Smooth muscle cell (in vitro differentiated cells): Measurements from ENCODE around the gene MPZL2. TPM values are rescaled to one million over a fixed set of nuclear protein-coding genes. Genes with fewer than 3 reads are reported as not detected.

Experiments
- DNase-seq: peaks from one replicate; lab custom pipeline; 2025; ENCODE audit not compliant: unreplicated experiment; lab: John Stamatoyannopoulos, UW
- H2AFZ ChIP-seq: fragments of 200-600 bp; sonication (generic); 2 replicates; pipeline ENCODE4 v1.6.0; 2016; ENCODE audit warnings: antibody characterized with exemption, low read depth, mild to moderate bottlenecking
- H3F3A ChIP-seq: fragments of 200-600 bp; sonication (generic); 2 replicates; pipeline ENCODE4 v1.6.0; 2017; ENCODE audit warnings: antibody characterized with exemption, low read depth
- H3K27ac ChIP-seq: fragments of 200-600 bp; sonication (generic); 2 replicates; pipeline ENCODE4 v1.5.1; 2016; ENCODE audit warnings: low read depth, mild to moderate bottlenecking
- H3K27me3 ChIP-seq: fragments of 200-600 bp; sonication (generic); 2 replicates; pipeline ENCODE4 v1.6.1; 2016; ENCODE audit warnings: low read depth, mild to moderate bottlenecking
- H3K36me3 ChIP-seq: fragments of 200-600 bp; sonication (generic); 2 replicates; pipeline ENCODE4 v1.5.1; 2016; ENCODE audit warnings: low read depth
- H3K4me1 ChIP-seq: fragments of 200-600 bp; sonication (generic); 2 replicates; pipeline ENCODE4 v1.5.1; 2016; ENCODE audit warnings: low read depth
- H3K4me2 ChIP-seq: fragments of 200-600 bp; sonication (generic); 2 replicates; pipeline ENCODE4 v1.6.0; 2016; ENCODE audit warnings: mild to moderate bottlenecking
- H3K4me3 ChIP-seq: fragments of 200-600 bp; sonication (generic); 2 replicates; pipeline ENCODE4 v1.5.1; 2016; ENCODE audit warnings: mild to moderate bottlenecking
- H3K79me2 ChIP-seq: fragments of 200-600 bp; sonication (generic); 2 replicates; pipeline ENCODE4 v1.6.0; 2016; ENCODE audit warnings: low read depth, mild to moderate bottlenecking
- H3K9ac ChIP-seq: fragments of 200-600 bp; sonication (generic); 2 replicates; pipeline ENCODE4 v1.6.0; 2016; ENCODE audit warnings: low read depth
- H3K9me3 ChIP-seq: fragments of 200-600 bp; sonication (generic); replicated peaks from 2 replicates; pipeline ENCODE4 v1.5.1; 2016; ENCODE audit warnings: low read depth
- H4K20me1 ChIP-seq: fragments of 200-600 bp; sonication (generic); 2 replicates; pipeline ENCODE4 v1.6.0; 2016; ENCODE audit warnings: low read depth
- CTCF ChIP-seq: fragments of 200-600 bp; sonication (generic); IDR thresholded peaks from 2 replicates; pipeline ENCODE4 v1.5.1; 2017; ENCODE audit warnings: borderline replicate concordance, mild to moderate bottlenecking, antibody characterized with exemption; ENCODE audit not compliant: insufficient read depth, poor library complexity, severe bottlenecking
- WGBS: methylation state at CpG from one replicate; pipeline ENCODE4 v1.1.7; 2016; ENCODE audit warnings: low lambda C conversion rate; 5-methylcytosine and 5-hydroxymethylcytosine counted together
- polyA plus RNA-seq: library from polyadenylated mRNA; unstranded; fragments of >200 nt; fragmentation: Nextera tagmentation; extraction: Ambion mirVana; gene quantifications from 2 replicates; pipeline ENCODE4 v1.2.1, GENCODE V29; 2016
- total RNA-seq: library from RNA; depleted of rRNA; stranded (reverse); fragments of >200 nt; gene quantifications from 2 replicates; pipeline ENCODE4 v1.2.3, GENCODE V29; 2014

The MPZL2 gene
- total and polyA plus RNA-seq, 2 experiments from 2014 or later, result 5.5 to 53.9 TPM

DNA sequence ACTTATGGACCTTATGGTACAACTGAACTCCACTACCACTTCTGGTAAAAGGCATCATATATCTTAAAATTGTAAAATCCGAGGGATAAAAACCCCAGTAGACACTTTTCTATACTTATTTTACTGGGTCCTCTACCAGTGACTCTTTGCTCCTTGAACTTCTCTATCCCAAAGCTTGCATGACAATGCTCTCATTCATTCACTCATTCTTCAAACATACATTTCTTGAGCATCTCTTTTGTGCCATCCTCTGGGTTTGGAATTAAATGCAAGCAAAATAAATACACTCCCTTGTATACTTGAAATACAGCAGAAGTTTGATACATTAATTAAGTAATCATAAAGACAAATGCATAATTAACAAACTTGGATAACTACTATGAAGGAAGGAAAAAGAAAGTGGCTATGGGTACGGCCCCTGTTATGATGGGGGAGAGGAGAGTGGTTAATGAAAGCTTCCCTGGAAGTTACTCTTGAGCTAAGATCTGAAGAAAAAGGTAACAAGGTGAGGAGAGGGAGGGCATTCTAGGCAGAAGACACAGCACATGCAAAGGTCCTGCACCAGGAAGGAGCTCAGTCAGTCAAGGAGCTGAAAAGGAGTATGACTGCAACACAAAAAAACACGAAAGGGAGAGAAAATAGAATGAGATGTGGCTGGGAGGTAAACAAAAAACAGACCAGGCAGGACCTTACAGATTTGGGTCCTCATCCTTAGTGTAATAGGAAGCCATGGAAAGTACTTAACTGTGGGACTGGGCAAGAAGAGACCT lies 19.9 kb downstream of the MPZL2 start:
- Histone ChIP-seq H3K79me2 (no peaks in the 10 kb centered on the region), H3F3A (no peaks in the 10 kb centered on the region), H3K27ac (no peak overlapping the region), H3K36me3 (no peaks in the 10 kb centered on the region), H2AFZ (no peak overlapping the region), H4K20me1 (no peaks in the 10 kb centered on the region), H3K9ac (no peak overlapping the region), H3K9me3 (no peaks in the 10 kb centered on the region), H3K4me2 (no peak overlapping the region), H3K27me3 (peaks cover 63% of the 10 kb centered on the region), H3K4me3 (no peak overlapping the region), H3K4me1 (no peaks in the 10 kb centered on the region)
- DNase-seq, result no peak
- WGBS, result 59% methylated on average over 3 of the region's 3 CpGs
- no peak for TF ChIP-seq CTCF

GRCh38 chr11:118243161-118243560 lies 20.9 kb downstream of the MPZL2 start:
- Histone ChIP-seq H3K4me1 (no peaks in the 10 kb centered on the region), H3K27me3 (peaks cover 53% of the 10 kb centered on the region), H3K4me2 (no peak overlapping the region), H3K4me3 (no peak overlapping the region), H3K36me3 (no peaks in the 10 kb centered on the region), H3F3A (no peaks in the 10 kb centered on the region), H3K27ac (no peak overlapping the region), H4K20me1 (no peaks in the 10 kb centered on the region), H3K79me2 (no peaks in the 10 kb centered on the region), H2AFZ (no peak overlapping the region), H3K9me3 (no peaks in the 10 kb centered on the region), H3K9ac (no peak overlapping the region)
- 61% methylated on average over 8 of the region's 8 CpGs for WGBS
- TF ChIP-seq CTCF, result no peak
- DNase-seq, result no peak

GRCh38 chr11:118241764-118242098 lies 22.4 kb downstream of the MPZL2 start:
- no peaks in the 10 kb centered on the region for H3K36me3 ChIP-seq
- 55% methylated on average over 1 of the region's 1 CpG for WGBS
- H3K9me3 ChIP-seq, result no peaks in the 10 kb centered on the region
- no peak overlapping the region for H2AFZ ChIP-seq
- DNase-seq, result no peak
- H4K20me1 ChIP-seq, result no peaks in the 10 kb centered on the region
- TF ChIP-seq CTCF, result no peak
- no peaks in the 10 kb centered on the region for H3K79me2 ChIP-seq
- H3K27me3 ChIP-seq, result peaks cover 40% of the 10 kb centered on the region
- no peak overlapping the region for H3K4me3 ChIP-seq
- H3K27ac ChIP-seq, result peak overlapping the region; percentile 80
- peak overlapping the region; percentile 61 for H3K9ac ChIP-seq
- H3F3A ChIP-seq, result no peaks in the 10 kb centered on the region
- peak overlapping the region; percentile 48 for H3K4me2 ChIP-seq
- H3K4me1 ChIP-seq, result no peaks in the 10 kb centered on the region
